GM21825 (cell line): ENCODE measurements around the gene FSHB.
"Not testable (repeated sequence)": the region's sequence is repeated elsewhere in the genome, so short reads cannot be mapped to it uniquely, and the experiment has no call there.

Source experiments
- ATAC-seq: cut with Tn5 transposase; IDR thresholded peaks from one replicate; pipeline ENCODE4 v1.9.1; 2021; ENCODE audit warnings: mild to moderate bottlenecking, moderate library complexity; ENCODE audit not compliant: unreplicated experiment

Gene FSHB

GRCh38 chr11:30230714-30231113 lies at the start of gene FSHB:
Gene FSHB, plus strand, starts transcription at chr11:30231014. Its CDS starts 889 bp downstream, at chr11:30231903.
- ATAC-seq, result no peak

- ATAC-seq, result no peak
These were observed 44.1 kb upstream of the FSHB start for GRCh38 chr11:30186748-30187147.

GRCh38 chr11:30192620-30193019 lies 38.2 kb upstream of the FSHB start:
- ATAC-seq, result no peak

- peak; percentile 97 for ATAC-seq
These were observed 34.2 kb upstream of the FSHB start for GRCh38 chr11:30196400-30197206.

DNA sequence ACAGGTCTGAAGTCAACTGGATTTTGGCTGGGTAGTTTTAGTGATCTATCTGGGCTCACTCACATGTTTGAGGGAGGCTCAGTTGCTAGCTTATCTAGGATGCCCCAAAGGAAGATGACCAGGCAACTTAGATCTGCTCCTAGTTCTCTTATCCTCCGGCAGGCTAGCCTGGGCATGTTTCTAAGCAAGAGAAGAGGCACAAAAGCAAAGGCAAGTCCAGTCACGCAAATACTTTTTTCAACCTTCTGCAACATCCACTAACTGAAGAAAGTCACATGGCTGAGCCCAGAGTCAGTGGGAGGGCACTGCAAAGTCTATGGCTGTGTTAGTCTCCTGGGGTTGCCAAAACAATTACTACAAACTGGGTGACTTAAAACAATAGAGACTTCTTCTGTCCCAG lies 32.9 kb upstream of the FSHB start:
- no peak for ATAC-seq

DNA sequence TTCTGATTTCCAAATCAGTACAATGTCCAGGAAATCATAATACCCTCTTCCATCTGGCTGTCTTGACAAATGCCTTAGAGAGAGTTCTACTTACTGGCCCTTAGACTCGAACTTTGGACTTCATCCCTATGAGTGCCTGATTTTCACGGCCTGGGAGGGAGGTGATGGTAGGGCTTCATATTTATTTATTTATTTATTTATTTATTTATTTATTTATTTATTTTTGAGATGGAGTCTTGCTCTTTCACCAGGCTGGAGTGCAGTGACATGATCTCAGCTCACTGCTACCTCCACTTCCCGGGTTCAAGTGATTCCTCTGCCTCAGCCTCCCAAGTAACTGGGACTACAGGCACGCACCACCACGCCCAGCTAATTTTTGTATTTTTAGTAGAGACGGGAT lies 27.8 kb upstream of the FSHB start:
- ATAC-seq, result not testable (repeated sequence)

GRCh38 chr11:30203850-30204249 lies 27.0 kb upstream of the FSHB start:
- no peak for ATAC-seq

DNA sequence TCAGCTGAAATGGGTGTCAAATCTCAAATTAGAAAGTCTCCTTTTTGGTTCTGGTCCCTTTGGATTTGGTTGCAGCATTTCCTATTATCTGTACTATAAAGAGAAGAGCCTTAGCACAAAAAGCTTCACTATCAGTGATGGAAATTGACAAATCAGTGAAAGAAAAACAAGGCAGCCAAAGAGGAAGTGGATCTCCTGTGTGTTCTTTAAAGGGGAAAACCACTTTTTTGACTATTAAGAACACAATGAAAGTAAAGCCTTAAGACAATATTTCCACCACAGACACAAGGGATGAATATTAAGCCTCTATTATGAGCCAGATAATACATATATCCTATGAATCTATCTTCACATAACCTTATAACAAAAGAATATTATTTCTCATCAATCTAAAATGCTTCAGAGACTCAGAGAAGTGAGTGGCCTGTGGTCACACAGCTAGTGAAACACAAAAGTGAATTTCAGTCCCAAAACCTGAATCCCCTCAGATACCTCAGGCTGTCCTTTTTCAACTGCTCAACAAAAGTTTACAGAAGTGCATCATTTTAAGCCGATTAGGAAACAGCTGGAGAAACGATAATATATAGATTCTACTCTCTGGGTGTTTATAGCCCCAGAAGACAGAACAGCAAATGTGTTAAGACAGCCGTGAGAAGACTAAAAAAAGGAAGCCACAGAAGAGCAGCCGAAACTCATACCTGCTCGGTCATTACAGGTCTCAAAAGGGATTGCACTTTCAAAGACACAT lies 24.4 kb upstream of the FSHB start:
- peak; percentile 89 for ATAC-seq

DNA sequence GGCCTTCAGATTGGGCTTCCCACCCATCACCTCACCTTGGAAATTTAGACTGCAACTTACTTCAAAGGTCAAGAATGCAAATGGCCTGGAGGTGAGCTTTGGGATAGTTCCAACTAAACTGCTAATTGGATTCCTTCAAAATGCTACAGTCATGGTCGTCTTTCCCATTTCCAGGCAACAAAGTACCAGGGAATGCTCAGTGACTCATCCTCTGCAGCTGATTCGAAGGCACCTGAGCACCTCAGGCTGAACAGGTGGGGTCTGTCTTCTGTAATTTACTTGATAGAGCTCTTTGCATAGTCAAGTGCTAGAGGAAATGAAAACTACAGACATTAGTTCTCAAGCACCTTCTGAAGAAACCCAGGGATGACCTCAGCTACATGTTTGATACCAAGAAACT lies 20.5 kb upstream of the FSHB start:
- ATAC-seq, result no peak

DNA sequence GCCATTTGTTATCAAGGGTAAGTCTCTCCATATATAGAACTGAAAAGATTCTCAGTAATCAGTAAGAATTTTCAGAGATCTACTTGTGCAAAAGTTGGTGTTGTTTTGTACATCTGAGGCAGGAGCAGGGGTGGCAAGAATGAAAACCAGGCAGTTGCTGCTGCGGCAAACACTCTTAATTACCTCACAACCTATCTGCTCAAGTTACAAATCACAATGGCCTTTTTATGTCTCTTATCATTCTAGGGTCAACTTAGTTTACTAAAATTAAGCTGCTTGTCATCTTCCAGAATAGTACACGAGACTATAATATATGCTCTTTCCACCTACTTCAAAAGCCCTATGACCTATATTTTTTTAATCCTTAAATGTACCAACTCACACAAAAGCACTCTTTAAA lies 14.3 kb upstream of the FSHB start:
- ATAC-seq, result no peak

DNA sequence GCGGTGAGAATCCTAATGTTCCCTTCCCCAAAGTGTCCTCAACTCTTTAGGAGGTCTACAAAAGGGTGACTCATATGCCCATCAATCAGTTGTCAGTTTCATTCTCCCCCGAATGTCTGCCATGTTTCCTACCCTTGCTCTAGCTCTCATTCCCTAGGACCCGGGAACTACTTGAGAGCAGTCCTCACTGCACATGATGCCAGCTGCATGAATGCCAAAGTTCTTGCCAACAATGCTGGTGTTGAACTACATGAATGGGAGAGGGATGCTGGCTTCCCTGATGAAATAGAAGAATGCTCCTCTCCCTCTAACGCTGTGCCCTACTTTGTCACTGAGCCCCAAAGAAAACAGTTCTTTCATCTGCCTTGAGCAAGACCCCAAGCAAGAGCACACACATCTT lies 12.5 kb upstream of the FSHB start:
- no peak for ATAC-seq

DNA sequence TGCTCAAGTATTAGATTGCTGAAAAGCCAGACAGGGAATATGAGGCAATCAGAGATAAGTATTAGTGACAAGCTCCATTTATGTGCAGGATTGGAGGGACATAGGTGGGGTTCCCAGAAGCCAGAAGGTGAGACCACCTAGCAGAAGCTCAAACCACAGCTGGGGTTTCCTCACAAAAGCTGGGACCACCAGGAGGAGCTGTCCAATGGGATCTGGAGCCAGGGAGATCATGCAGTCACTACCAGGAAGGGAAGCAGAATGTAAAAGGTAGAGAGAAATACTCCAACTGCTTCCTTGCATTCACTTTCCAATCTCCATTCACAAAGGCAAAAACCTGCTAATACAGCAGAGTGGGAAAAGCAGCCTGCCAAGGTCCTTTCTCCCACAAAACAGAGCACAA lies 5.2 kb upstream of the FSHB start:
- no peak for ATAC-seq

- no peak for ATAC-seq
These were observed 2.4 kb upstream of the FSHB start for GRCh38 chr11:30228323-30228884.

GRCh38 chr11:30239025-30239424 lies 8.2 kb downstream of the FSHB start:
- ATAC-seq, result no peak

DNA sequence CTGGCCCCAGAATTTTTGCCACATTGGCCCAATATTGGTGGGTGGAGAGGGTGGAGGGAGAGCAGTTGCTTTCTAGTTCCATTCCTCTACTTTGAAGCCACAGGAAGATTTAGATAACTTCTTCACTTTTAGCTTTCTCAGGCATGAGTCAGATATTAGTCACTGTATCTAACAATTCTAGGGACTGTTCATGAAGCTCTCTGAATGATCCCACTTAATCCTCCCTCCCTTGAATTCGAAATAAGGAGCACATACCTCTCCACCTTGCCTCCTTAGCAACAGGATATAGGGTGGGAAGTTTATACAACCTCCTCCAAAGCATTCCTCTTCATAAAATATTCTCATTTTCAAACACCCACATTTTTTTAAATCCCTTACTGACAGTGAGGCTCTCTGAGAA lies 13.5 kb downstream of the FSHB start:
- ATAC-seq, result no peak

- ATAC-seq, result no peak
These were observed 14.8 kb downstream of the FSHB start for GRCh38 chr11:30245621-30246020.

DNA sequence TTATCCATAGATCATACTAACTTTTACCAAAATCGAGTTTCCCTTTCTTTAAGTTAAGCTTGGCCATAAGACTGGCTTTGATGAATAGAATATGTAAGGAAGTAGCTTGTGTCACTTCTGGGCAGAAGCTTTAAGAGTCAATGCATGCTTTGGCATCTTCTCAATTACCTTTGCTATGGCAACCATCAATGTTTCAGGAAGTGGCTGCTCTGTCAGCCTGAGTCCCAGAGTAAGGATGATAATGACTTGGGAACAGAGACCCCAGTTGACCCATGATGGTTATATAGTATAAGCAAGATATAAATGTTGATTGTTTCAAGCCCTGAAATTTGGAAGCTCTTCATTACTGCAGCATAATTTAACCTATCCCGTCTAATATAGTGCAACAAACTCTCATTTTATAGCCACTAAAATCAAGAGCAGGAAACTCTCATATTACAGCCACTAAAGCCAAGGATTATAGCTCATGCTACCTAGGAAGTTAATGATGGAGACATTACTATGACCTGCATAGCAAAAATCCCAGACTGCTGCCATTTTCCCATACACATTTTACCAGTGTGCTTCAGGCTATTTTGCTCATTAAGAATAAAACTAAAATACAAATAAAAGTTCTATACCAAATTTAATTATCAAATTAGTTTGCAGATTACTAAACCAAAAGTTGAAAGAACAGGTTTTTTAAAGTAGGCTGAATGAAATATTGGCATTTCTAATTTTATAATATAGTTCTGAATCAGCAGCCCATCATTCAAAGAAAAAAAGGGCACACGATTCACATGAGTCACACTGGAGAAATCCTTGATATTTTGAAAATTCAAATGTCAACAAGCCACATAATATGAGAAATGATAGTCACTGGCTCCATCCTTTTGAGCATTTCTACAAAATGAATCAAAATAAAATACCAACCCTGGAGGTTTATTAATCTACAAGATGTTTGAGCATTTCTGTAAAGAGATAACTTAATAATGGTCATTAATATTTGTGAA lies 23.8 kb downstream of the FSHB start:
- no peak for ATAC-seq

GRCh38 chr11:30255637-30256036 lies 24.8 kb downstream of the FSHB start:
- no peak for ATAC-seq

DNA sequence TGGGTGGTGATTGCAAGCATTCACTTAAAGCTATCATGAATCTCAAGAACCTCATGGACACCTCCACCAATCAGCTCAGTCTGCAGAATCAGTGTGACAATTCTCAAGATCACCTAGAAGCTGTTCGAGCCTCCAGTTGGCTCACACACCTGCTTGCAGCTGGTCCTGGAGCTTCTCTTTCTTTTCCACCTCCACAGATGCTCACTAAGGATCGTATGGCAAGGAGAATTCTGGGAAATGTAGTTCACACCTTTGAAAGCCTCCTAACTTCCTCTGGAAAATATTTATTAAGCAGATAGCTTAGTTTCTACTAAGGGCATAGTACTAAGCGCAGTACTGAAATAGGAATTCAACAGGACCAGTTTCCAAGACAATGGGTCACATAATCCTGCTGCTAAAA lies 26.2 kb downstream of the FSHB start:
- ATAC-seq, result no peak

- ATAC-seq, result peak; percentile 59
These were observed 27.9 kb downstream of the FSHB start for GRCh38 chr11:30258679-30259078.

DNA sequence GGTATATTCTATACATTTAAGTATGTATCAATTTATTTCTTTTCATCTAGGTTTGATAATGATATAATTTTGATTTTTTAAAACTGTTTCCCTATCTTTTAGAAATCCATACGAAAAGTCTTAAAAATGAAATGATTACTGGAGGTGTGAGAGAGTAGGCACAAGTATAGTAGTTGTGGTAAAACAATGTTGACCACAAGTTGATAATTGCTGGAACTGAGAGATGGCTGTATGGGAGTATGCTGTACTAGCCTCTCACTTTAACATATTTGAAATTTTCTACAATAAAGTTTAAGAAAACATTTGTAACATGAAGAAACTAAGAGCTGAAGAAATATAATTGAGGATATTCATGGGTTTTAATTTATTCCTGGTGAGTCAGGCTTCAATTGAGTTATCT lies 30.0 kb downstream of the FSHB start:
- ATAC-seq, result peak; percentile 93
